ENCODE results near the gene SLC30A4.

The SLC30A4 gene

GRCh38 chr15:45441686-45442085 lies 80.9 kb downstream of the SLC30A4 start:
- Histone ChIP-seq H3K27me3 (ENCODE audit: control insufficient read depth in 5 of 5, insufficient read depth in 4 of 5, low read length in 5 of 5) (peaks cover 0 to 2% (median 0%) of the 10 kb centered on the region in 5 donors), H3K4me3 (ENCODE audit: low read depth in 1 of 5, low read length in 5 of 5) (no peak overlapping the region), H3K36me3 (ENCODE audit: control insufficient read depth in 5 of 5, insufficient read depth in 5 of 5, low read length in 5 of 5) (no peaks in the 10 kb centered on the region), H3K27ac (ENCODE audit: low read depth, low read length) (no peak overlapping the region), H3K9ac (ENCODE audit: low read length in 5 of 5) (no peak overlapping the region), H3K4me1 (ENCODE audit: control insufficient read depth in 5 of 5, insufficient read depth in 5 of 5, low read length in 5 of 5) (peaks cover 5 to 17% (median 14%) of the 10 kb centered on the region in 5 donors), H3K9me3 (ENCODE audit: control insufficient read depth in 5 of 5, low read length in 5 of 5) (no peaks in the 10 kb centered on the region)

GRCh38 chr15:45441036-45441435 lies 81.5 kb downstream of the SLC30A4 start:
- Histone ChIP-seq H3K9me3 (ENCODE audit: control insufficient read depth in 5 of 5, low read length in 5 of 5) (no peaks in the 10 kb centered on the region), H3K4me3 (ENCODE audit: low read depth in 1 of 5, low read length in 5 of 5) (no peak overlapping the region), H3K4me1 (ENCODE audit: control insufficient read depth in 5 of 5, insufficient read depth in 5 of 5, low read length in 5 of 5) (peaks cover 5 to 16% (median 13%) of the 10 kb centered on the region in 5 donors), H3K9ac (ENCODE audit: low read length in 5 of 5) (no peak overlapping the region), H3K36me3 (ENCODE audit: control insufficient read depth in 5 of 5, insufficient read depth in 5 of 5, low read length in 5 of 5) (no peaks in the 10 kb centered on the region), H3K27me3 (ENCODE audit: control insufficient read depth in 5 of 5, insufficient read depth in 4 of 5, low read length in 5 of 5) (no peaks in the 10 kb centered on the region), H3K27ac (ENCODE audit: low read depth, low read length) (no peak overlapping the region)

GRCh38 chr15:45439521-45440260 lies 82.9 kb downstream of the SLC30A4 start:
- H3K9me3 ChIP-seq (ENCODE audit: control insufficient read depth in 5 of 5, low read length in 5 of 5) = no peaks in the 10 kb centered on the region
- H3K27me3 ChIP-seq (ENCODE audit: control insufficient read depth in 5 of 5, insufficient read depth in 4 of 5, low read length in 5 of 5) = no peaks in the 10 kb centered on the region
- no peaks in the 10 kb centered on the region for H3K36me3 ChIP-seq (ENCODE audit: control insufficient read depth in 5 of 5, insufficient read depth in 5 of 5, low read length in 5 of 5)
- H3K9ac ChIP-seq (ENCODE audit: low read length in 5 of 5) = no peak overlapping the region
- no peak overlapping the region for H3K27ac ChIP-seq (ENCODE audit: low read depth, low read length)
- no peak overlapping the region for H3K4me3 ChIP-seq (ENCODE audit: low read depth in 1 of 5, low read length in 5 of 5)
- peaks cover 0 to 3% (median 2%) of the 10 kb centered on the region in 5 donors for H3K4me1 ChIP-seq (ENCODE audit: control insufficient read depth in 5 of 5, insufficient read depth in 5 of 5, low read length in 5 of 5)

- H3K4me1 ChIP-seq (ENCODE audit: control insufficient read depth in 5 of 5, insufficient read depth in 5 of 5, low read length in 5 of 5) = peaks cover 0 to 4% (median 3%) of the 10 kb centered on the region in 5 donors
- H3K4me3 ChIP-seq (ENCODE audit: low read depth in 1 of 5, low read length in 5 of 5) = no peak overlapping the region
- H3K9me3 ChIP-seq (ENCODE audit: control insufficient read depth in 5 of 5, low read length in 5 of 5) = no peaks in the 10 kb centered on the region
- H3K9ac ChIP-seq (ENCODE audit: low read length in 5 of 5) = no peak overlapping the region
- no peaks in the 10 kb centered on the region for H3K27me3 ChIP-seq (ENCODE audit: control insufficient read depth in 5 of 5, insufficient read depth in 4 of 5, low read length in 5 of 5)
- no peaks in the 10 kb centered on the region for H3K36me3 ChIP-seq (ENCODE audit: control insufficient read depth in 5 of 5, insufficient read depth in 5 of 5, low read length in 5 of 5)
- H3K27ac ChIP-seq (ENCODE audit: low read depth, low read length) = no peak overlapping the region
Measured at GRCh38 chr15:45435124-45435903, 87.2 kb downstream of the SLC30A4 start.

- Histone ChIP-seq H3K27me3 (ENCODE audit: control insufficient read depth in 5 of 5, insufficient read depth in 4 of 5, low read length in 5 of 5) (no peaks in the 10 kb centered on the region), H3K9me3 (ENCODE audit: control insufficient read depth in 5 of 5, low read length in 5 of 5) (no peaks in the 10 kb centered on the region), H3K4me1 (ENCODE audit: control insufficient read depth in 5 of 5, insufficient read depth in 5 of 5, low read length in 5 of 5) (peaks cover 0 to 9% (median 8%) of the 10 kb centered on the region in 5 donors), H3K9ac (ENCODE audit: low read length in 5 of 5) (no peak overlapping the region), H3K27ac (ENCODE audit: low read depth, low read length) (no peak overlapping the region), H3K4me3 (ENCODE audit: low read depth in 1 of 5, low read length in 5 of 5) (no peak overlapping the region), H3K36me3 (ENCODE audit: control insufficient read depth in 5 of 5, insufficient read depth in 5 of 5, low read length in 5 of 5) (no peaks in the 10 kb centered on the region)
Measured at GRCh38 chr15:45434078-45434567, 88.4 kb downstream of the SLC30A4 start.

- no peaks in the 10 kb centered on the region for H3K9me3 ChIP-seq (ENCODE audit: control insufficient read depth in 5 of 5, low read length in 5 of 5)
- no peak overlapping the region for H3K27ac ChIP-seq (ENCODE audit: low read depth, low read length)
- peaks cover 0 to 9% (median 8%) of the 10 kb centered on the region in 5 donors for H3K4me1 ChIP-seq (ENCODE audit: control insufficient read depth in 5 of 5, insufficient read depth in 5 of 5, low read length in 5 of 5)
- no peak overlapping the region for H3K9ac ChIP-seq (ENCODE audit: low read length in 5 of 5)
- no peaks in the 10 kb centered on the region for H3K27me3 ChIP-seq (ENCODE audit: control insufficient read depth in 5 of 5, insufficient read depth in 4 of 5, low read length in 5 of 5)
- H3K4me3 ChIP-seq (ENCODE audit: low read depth in 1 of 5, low read length in 5 of 5) = no peak overlapping the region
- no peaks in the 10 kb centered on the region for H3K36me3 ChIP-seq (ENCODE audit: control insufficient read depth in 5 of 5, insufficient read depth in 5 of 5, low read length in 5 of 5)
Measured at GRCh38 chr15:45431511-45431910, 91.0 kb downstream of the SLC30A4 start.

- Histone ChIP-seq H3K4me1 (ENCODE audit: control insufficient read depth in 5 of 5, insufficient read depth in 5 of 5, low read length in 5 of 5) (peaks cover 0 to 9% (median 8%) of the 10 kb centered on the region in 5 donors), H3K27ac (ENCODE audit: low read depth, low read length) (no peak overlapping the region), H3K36me3 (ENCODE audit: control insufficient read depth in 5 of 5, insufficient read depth in 5 of 5, low read length in 5 of 5) (no peaks in the 10 kb centered on the region), H3K27me3 (ENCODE audit: control insufficient read depth in 5 of 5, insufficient read depth in 4 of 5, low read length in 5 of 5) (no peaks in the 10 kb centered on the region), H3K9me3 (ENCODE audit: control insufficient read depth in 5 of 5, low read length in 5 of 5) (no peaks in the 10 kb centered on the region), H3K9ac (ENCODE audit: low read length in 5 of 5) (peak overlapping the region in 2 of 5 donors; percentile 37 to 56), H3K4me3 (ENCODE audit: low read depth in 1 of 5, low read length in 5 of 5) (peak overlapping the region in 4 of 5 donors; percentile 32 to 56 (median 46))
Measured at GRCh38 chr15:45429941-45430792, 92.4 kb downstream of the SLC30A4 start.

Data from subcutaneous abdominal adipose tissue (tissue), 5 donors.